ENCODE results near the gene CBX7.

CBX7 gene

GRCh38 chr22:39090426-39091064 lies 61.9 kb downstream of the CBX7 start:
- DNase-seq: peak; percentile 88 to 90

- no peak for DNase-seq
Measured at GRCh38 chr22:39089928-39090327, 62.6 kb downstream of the CBX7 start.

GRCh38 chr22:39088685-39089032 lies 63.8 kb downstream of the CBX7 start:
- no peak for DNase-seq

DNA sequence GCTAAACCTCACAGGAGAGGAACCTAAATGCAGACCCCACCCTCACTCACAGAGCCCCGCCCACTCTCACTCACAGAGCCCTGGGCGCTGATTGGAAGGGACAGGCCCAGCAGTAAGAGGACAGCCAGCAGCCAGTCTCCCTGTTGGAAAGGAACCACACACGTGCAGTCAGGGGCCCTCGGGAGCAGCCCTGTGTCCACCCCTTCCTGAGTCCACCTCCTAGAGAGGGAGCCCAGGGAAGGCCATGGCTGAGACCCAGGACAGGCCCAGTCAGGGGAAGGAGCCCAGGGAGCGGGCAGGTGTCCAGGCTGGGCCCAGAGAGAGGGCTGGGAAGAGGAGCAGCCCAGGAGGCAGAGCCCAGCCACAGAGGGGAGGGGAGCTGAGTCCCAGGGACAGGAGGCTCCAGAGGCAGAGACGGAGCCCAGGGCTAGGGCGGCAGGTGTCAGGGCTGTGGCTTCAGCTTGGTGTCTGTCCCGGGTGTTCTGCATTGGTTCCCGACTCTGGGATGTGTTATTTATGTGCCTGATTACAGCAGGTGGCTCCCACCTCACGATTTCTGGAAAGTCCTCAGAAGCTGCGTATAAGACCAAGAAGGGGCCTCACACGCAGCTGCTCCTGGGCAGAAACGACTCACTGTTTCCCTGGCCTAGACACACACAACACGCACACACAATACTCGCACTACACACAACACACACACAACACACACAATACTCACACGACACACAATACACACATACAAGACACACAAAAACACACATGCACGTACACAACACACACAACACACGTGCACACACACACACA lies 64.4 kb downstream of the CBX7 start:
- DNase-seq: no peak

DNA sequence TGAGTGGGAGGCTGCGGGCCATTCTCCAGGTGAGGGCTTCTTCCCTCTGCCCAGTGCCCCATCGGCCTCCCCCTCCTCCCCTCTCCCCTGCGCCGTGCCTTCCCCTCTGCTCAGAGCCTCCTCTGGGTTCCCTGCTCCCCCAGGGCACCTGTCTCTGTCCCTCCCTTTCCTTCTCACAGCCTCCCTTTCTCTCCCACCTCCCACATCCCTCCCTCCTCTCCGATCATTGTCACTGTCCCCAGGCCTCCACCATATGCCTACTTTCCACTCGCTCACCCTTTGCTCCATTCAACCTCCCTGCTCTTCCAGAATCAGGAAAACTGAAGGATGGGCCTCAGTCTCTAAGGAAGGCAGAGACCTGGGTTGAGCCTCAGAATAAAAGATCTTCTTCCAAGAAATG lies 65.4 kb downstream of the CBX7 start:
- DNase-seq: no peak

DNA sequence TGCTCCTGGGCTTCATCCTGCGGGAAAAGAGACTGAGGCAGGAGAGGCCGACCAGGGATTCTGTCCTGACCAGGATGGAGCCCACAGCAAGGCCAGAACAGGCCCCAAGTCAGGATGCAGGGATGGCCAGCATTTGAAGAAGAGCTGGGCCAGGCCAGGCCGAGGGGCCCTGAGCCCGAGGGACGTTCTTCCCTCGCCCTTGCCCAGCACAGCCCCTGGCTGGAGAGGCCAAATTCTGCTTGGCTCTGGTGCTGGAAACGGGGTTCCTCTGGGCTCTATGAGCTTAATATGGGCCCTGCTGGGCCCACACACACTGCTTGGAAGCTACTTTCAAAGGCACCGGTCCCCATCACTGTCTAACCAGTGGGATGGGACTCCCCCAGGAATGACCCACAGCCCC lies 67.8 kb downstream of the CBX7 start:
- no peak for DNase-seq

DNA sequence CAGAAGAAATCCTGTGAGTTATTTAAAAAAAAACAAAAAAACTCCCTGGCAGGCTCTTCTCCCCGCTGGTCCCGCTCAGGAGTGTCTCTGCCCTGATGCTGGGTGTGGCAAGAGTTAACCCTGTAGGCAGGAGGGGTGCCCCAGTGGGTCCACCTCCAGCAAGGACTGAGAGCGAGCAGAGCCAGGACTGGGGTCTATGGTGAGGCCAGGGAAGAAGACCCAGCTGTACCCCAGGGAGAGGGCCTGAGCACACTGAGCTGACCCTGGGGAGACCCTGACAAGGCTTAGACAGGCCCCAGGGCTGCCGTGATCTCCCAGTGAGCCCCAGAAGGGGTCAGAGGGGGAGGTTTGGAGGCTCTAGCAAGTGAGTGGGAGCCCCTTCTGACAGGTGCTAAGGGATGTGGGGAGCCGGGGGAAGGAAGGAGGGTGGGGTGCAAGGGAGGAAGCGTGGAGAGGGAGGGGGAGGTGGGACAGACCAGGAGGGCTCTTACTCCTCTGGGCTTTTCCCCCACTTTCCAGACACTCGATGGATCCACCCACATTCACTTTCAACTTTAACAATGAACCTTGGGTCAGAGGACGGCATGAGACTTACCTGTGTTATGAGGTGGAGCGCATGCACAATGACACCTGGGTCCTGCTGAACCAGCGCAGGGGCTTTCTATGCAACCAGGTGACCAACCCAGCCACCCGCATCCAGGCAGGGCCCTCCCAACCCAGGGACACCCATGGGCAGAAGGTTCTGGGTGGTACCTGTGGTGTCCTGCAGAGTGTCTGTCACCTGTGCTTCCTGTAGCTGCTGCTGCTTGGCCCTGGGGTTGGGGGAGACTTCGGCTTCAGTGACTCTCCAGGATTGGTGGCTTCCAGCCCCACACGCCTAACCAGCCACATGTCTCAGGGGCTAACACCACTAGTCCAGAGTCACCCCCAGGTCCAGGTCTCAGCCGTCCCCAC lies 69.0 kb downstream of the CBX7 start:
- no peak for DNase-seq

GRCh38 chr22:39081598-39081997 lies 70.9 kb downstream of the CBX7 start:
- no peak for DNase-seq

GRCh38 chr22:39081016-39081415 lies 71.5 kb downstream of the CBX7 start:
- no peak for DNase-seq

All from CD4-positive, alpha-beta T cell treated with Interleukin-4 for 1 hour (primary cell).